ENCODE results near the gene NRG3. TPM values are rescaled to one million over a fixed set of nuclear protein-coding genes. Genes with fewer than 3 reads are reported as not detected.

NRG3 gene
- total and polyA plus RNA-seq, 5 donors from 2014 or later: not detected

DNA sequence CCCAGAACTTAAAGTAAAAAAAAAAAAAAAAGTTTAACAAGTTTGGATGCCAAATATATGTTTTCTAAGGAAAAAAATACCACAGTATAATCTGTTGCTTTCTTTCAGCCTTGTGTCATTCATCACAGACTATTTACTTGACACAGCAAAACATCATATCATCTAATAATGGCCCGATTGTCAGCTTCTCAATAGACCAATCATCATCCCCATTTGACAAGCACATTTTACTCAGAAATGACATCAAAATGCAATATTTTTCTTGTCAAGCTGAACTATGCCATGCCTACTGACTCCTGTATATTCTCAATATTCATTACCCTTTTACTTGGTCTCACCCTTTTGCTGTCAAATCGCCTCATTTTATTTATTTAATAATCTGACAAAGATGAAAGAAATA is 249.7 kb downstream of the NRG3 start:
- no peaks in the 10 kb centered on the region for H3K27me3 ChIP-seq (ENCODE audit: control insufficient read depth, insufficient read depth, low read length)
- Mint-ChIP-seq H3K27ac (no peak overlapping the region), H3K27me3 (no peaks in the 10 kb centered on the region), H3K36me3 (no peaks in the 10 kb centered on the region), H3K4me3 (no peak overlapping the region), H3K9me3 (peaks cover 2 to 11% (median 6%) of the 10 kb centered on the region in 7 donors), H3K4me1 (no peaks in the 10 kb centered on the region)
- no peaks in the 10 kb centered on the region for H3K4me1 ChIP-seq (ENCODE audit: control insufficient read depth, insufficient read depth, low read length, poor library complexity, severe bottlenecking)
- ATAC-seq (ENCODE audit: low read depth in 2 of 2) (no peak), DNase-seq (no peak)
- no peak overlapping the region for H3K4me3 ChIP-seq (ENCODE audit: low read depth, low read length)
- no peaks in the 10 kb centered on the region for H3K36me3 ChIP-seq (ENCODE audit: control insufficient read depth, insufficient read depth, low read length)
- H3K27ac ChIP-seq (ENCODE audit: insufficient read depth, low read length, poor library complexity, severe bottlenecking): no peak overlapping the region
- no peaks in the 10 kb centered on the region for H3K9me3 ChIP-seq (ENCODE audit: control insufficient read depth in 2 of 2, low read length in 2 of 2)

DNA sequence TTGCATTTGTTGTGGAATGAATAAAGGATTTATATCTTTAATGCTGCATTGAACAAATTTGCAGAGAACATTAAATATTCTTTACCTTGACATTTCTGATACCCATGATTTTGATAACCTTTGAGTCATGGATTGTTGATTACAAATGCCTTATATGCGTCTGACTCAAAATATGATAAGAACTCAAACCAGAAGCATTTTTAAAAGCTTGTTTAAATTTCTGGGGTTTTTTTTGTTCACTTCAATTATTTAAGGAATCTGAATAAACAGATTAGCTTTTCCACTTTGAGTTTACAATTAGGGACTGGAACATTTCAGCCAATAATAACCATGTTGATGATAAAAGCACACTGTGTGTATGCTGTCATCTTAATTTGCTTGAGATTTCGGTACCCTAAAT is 253.5 kb downstream of the NRG3 start:
- Mint-ChIP-seq H3K27me3 (no peaks in the 10 kb centered on the region), H3K9me3 (peaks cover 0 to 23% (median 7%) of the 10 kb centered on the region in 7 donors), H3K36me3 (no peaks in the 10 kb centered on the region), H3K27ac (no peak overlapping the region), H3K4me3 (no peak overlapping the region), H3K4me1 (no peaks in the 10 kb centered on the region)
- Histone ChIP-seq H3K4me1 (ENCODE audit: control insufficient read depth, insufficient read depth, low read length, poor library complexity, severe bottlenecking) (no peaks in the 10 kb centered on the region), H3K27ac (ENCODE audit: insufficient read depth, low read length, poor library complexity, severe bottlenecking) (no peak overlapping the region), H3K36me3 (ENCODE audit: control insufficient read depth, insufficient read depth, low read length) (no peaks in the 10 kb centered on the region), H3K9me3 (ENCODE audit: control insufficient read depth in 2 of 2, low read length in 2 of 2) (no peaks in the 10 kb centered on the region), H3K4me3 (ENCODE audit: low read depth, low read length) (no peak overlapping the region), H3K27me3 (ENCODE audit: control insufficient read depth, insufficient read depth, low read length) (no peaks in the 10 kb centered on the region)
- no peak for DNase-seq
- ATAC-seq (ENCODE audit: low read depth in 2 of 2): no peak

DNA sequence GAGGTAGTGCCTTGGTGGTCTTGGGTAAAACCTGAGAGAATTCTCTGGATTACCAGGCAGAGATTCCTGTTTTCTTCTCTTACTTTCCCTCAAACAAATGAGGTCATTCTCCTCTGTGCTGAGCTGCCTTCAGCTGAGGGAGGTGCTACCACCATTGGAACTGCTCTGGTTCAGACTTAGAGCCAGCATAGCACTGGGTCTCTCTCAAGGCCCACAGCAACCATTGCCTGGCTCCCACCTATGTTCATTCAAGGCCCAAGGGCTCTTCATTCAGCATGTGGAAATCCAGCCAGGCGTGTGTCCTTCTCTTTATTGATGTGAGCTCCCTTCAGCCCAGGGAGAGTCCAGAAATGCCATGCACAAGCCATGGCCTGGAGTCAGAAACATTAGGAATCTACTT is 261.1 kb downstream of the NRG3 start:
- H3K9me3 ChIP-seq (ENCODE audit: control insufficient read depth in 2 of 2, low read length in 2 of 2): peaks cover 0 to 4% of the 10 kb centered on the region in 2 experiments
- H3K4me3 ChIP-seq (ENCODE audit: low read depth, low read length): no peak overlapping the region
- Mint-ChIP-seq H3K36me3 (no peaks in the 10 kb centered on the region), H3K27me3 (no peaks in the 10 kb centered on the region), H3K4me1 (no peaks in the 10 kb centered on the region), H3K27ac (no peak overlapping the region), H3K4me3 (no peak overlapping the region), H3K9me3 (peaks cover 1 to 20% (median 8%) of the 10 kb centered on the region in 7 donors)
- no peaks in the 10 kb centered on the region for H3K36me3 ChIP-seq (ENCODE audit: control insufficient read depth, insufficient read depth, low read length)
- H3K27ac ChIP-seq (ENCODE audit: insufficient read depth, low read length, poor library complexity, severe bottlenecking): no peak overlapping the region
- no peaks in the 10 kb centered on the region for H3K27me3 ChIP-seq (ENCODE audit: control insufficient read depth, insufficient read depth, low read length)
- ATAC-seq (ENCODE audit: low read depth in 2 of 2) (no peak), DNase-seq (no peak)
- H3K4me1 ChIP-seq (ENCODE audit: control insufficient read depth, insufficient read depth, low read length, poor library complexity, severe bottlenecking): no peaks in the 10 kb centered on the region

DNA sequence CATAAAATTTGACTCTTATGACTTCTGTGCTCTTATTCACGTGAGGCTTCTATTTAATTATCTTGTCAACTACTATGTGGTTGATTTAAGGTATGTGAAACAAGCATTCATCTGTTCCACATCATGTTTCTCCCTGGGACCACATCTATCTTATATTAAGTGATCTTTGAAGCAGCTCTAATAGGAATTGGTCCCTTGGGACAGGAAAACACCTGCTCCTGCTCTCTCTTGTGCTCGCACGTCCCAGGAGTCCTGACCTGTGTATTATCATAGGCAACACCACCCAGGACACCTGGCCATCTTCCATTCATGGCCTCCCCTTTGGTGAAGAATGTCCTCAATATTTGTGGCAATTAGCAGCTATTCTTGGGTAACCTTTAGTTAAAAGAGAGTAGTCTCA is 269.2 kb downstream of the NRG3 start:
- H3K36me3 ChIP-seq (ENCODE audit: control insufficient read depth, insufficient read depth, low read length): no peaks in the 10 kb centered on the region
- peaks cover 0 to 3% of the 10 kb centered on the region in 2 experiments for H3K9me3 ChIP-seq (ENCODE audit: control insufficient read depth in 2 of 2, low read length in 2 of 2)
- H3K4me1 Mint-ChIP-seq: no peaks in the 10 kb centered on the region
- H3K27me3 Mint-ChIP-seq: no peaks in the 10 kb centered on the region
- ATAC-seq (ENCODE audit: low read depth in 2 of 2) (no peak), DNase-seq (no peak)
- no peak overlapping the region for H3K4me3 Mint-ChIP-seq
- peaks cover 0 to 7% (median 1%) of the 10 kb centered on the region in 7 donors for H3K9me3 Mint-ChIP-seq
- no peaks in the 10 kb centered on the region for H3K27me3 ChIP-seq (ENCODE audit: control insufficient read depth, insufficient read depth, low read length)
- no peak overlapping the region for H3K4me3 ChIP-seq (ENCODE audit: low read depth, low read length)
- H3K36me3 Mint-ChIP-seq: no peaks in the 10 kb centered on the region
- no peaks in the 10 kb centered on the region for H3K4me1 ChIP-seq (ENCODE audit: control insufficient read depth, insufficient read depth, low read length, poor library complexity, severe bottlenecking)
- no peak overlapping the region for H3K27ac ChIP-seq (ENCODE audit: insufficient read depth, low read length, poor library complexity, severe bottlenecking)
- no peak overlapping the region for H3K27ac Mint-ChIP-seq

DNA sequence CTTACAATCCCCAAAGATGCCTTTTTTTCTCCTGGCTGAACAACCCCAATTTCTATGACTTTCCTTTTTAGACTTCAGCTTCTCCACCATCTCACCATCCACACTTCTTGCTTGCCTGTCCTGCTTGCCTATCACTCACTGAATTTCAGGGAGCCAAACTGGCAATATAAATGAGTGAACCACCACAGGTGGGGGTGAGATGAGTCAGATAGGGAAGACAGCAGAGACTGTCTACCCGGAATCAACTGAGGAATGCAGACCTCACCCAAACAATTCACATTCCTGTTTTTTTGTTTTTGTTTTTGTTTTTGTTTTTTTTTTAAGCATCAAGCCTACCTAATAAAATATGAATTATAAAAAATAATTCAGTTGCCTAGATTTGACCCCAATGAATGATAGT is 273.8 kb downstream of the NRG3 start:
- H3K27ac ChIP-seq (ENCODE audit: insufficient read depth, low read length, poor library complexity, severe bottlenecking): no peak overlapping the region
- H3K9me3 Mint-ChIP-seq: peaks cover 0 to 11% (median 3%) of the 10 kb centered on the region in 7 donors
- H3K4me3 Mint-ChIP-seq: no peak overlapping the region
- H3K4me1 Mint-ChIP-seq: no peaks in the 10 kb centered on the region
- H3K36me3 ChIP-seq (ENCODE audit: control insufficient read depth, insufficient read depth, low read length): no peaks in the 10 kb centered on the region
- DNase-seq (no peak), ATAC-seq (ENCODE audit: low read depth in 2 of 2) (no peak)
- peaks cover 0 to 3% of the 10 kb centered on the region in 2 experiments for H3K9me3 ChIP-seq (ENCODE audit: control insufficient read depth in 2 of 2, low read length in 2 of 2)
- no peak overlapping the region for H3K27ac Mint-ChIP-seq
- H3K27me3 Mint-ChIP-seq: no peaks in the 10 kb centered on the region
- H3K4me1 ChIP-seq (ENCODE audit: control insufficient read depth, insufficient read depth, low read length, poor library complexity, severe bottlenecking): no peaks in the 10 kb centered on the region
- H3K27me3 ChIP-seq (ENCODE audit: control insufficient read depth, insufficient read depth, low read length): no peaks in the 10 kb centered on the region
- no peaks in the 10 kb centered on the region for H3K36me3 Mint-ChIP-seq
- H3K4me3 ChIP-seq (ENCODE audit: low read depth, low read length): no peak overlapping the region

DNA sequence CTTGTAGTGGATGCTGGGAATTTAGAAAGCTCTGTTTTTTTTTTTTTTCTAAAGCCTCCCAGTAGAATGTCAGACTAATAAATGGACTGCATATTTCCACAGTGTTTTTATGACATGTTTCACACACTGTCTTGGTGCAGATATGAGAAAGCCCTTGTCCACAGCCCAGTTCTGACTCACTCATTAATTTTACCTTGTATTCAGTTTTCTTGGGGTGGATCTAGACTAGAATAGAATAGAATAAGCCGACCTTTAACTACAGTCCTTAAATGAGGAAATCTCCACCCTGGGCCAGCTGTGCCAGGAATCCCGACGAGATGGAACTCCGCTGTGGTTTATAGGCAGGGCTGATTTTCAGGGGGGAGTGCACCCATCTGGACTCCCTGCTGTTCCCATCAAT is 274.7 kb downstream of the NRG3 start:
- DNase-seq (no peak), ATAC-seq (ENCODE audit: low read depth in 2 of 2) (no peak)
- Histone ChIP-seq H3K36me3 (ENCODE audit: control insufficient read depth, insufficient read depth, low read length) (no peaks in the 10 kb centered on the region), H3K9me3 (ENCODE audit: control insufficient read depth in 2 of 2, low read length in 2 of 2) (peaks cover 0 to 3% of the 10 kb centered on the region in 2 experiments), H3K27ac (ENCODE audit: insufficient read depth, low read length, poor library complexity, severe bottlenecking) (no peak overlapping the region), H3K27me3 (ENCODE audit: control insufficient read depth, insufficient read depth, low read length) (no peaks in the 10 kb centered on the region), H3K4me3 (ENCODE audit: low read depth, low read length) (no peak overlapping the region), H3K4me1 (ENCODE audit: control insufficient read depth, insufficient read depth, low read length, poor library complexity, severe bottlenecking) (no peaks in the 10 kb centered on the region)
- peaks cover 0 to 8% (median 4%) of the 10 kb centered on the region in 7 donors for H3K9me3 Mint-ChIP-seq
- no peak overlapping the region for H3K4me3 Mint-ChIP-seq
- no peaks in the 10 kb centered on the region for H3K4me1 Mint-ChIP-seq
- no peak overlapping the region for H3K27ac Mint-ChIP-seq
- no peaks in the 10 kb centered on the region for H3K36me3 Mint-ChIP-seq
- H3K27me3 Mint-ChIP-seq: no peaks in the 10 kb centered on the region

DNA sequence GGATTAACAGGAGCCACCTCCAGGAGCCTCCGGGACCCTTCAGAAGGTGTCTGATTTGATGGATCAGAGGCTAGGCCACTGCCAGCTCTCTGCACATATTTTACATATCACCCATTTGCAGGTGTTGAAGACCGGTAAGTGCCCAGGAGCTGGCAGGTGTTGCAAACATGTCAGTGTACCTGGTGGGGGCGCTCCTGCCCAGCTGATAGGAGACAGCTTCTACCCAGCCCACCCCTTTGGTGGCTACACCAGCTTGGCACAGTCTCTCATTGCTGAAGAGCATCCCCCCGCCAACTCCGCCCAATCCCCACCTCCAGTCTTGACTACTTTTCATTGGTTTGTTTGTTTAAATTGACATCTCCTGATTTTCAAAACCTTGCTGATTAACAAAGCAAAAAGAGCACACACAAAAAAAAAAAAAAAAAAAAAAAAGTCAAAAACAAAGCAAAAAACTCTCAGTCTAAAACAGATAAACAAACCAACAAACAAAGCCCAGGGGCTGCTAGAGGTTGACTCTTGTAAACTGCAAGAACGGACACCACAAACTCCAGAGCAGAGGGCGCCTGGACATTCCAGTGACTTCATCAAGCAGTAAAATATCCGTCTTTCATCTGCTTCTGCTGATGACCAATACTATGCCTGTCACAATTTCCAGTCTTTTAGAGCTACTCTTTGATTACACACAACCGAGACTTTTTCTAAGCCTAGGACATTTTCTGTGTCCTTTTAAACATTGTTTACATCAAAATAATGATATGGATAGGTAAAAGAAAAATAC is 275.3 kb downstream of the NRG3 start:
- H3K9me3 ChIP-seq (ENCODE audit: control insufficient read depth in 2 of 2, low read length in 2 of 2): peaks cover 0 to 3% of the 10 kb centered on the region in 2 experiments
- Mint-ChIP-seq H3K9me3 (peaks cover 0 to 8% (median 4%) of the 10 kb centered on the region in 7 donors), H3K36me3 (no peaks in the 10 kb centered on the region), H3K4me1 (no peaks in the 10 kb centered on the region), H3K4me3 (no peak overlapping the region), H3K27me3 (no peaks in the 10 kb centered on the region), H3K27ac (no peak overlapping the region)
- H3K27me3 ChIP-seq (ENCODE audit: control insufficient read depth, insufficient read depth, low read length): no peaks in the 10 kb centered on the region
- H3K36me3 ChIP-seq (ENCODE audit: control insufficient read depth, insufficient read depth, low read length): no peaks in the 10 kb centered on the region
- ATAC-seq (ENCODE audit: low read depth in 2 of 2) (no peak), DNase-seq (no peak)
- H3K4me3 ChIP-seq (ENCODE audit: low read depth, low read length): no peak overlapping the region
- no peaks in the 10 kb centered on the region for H3K4me1 ChIP-seq (ENCODE audit: control insufficient read depth, insufficient read depth, low read length, poor library complexity, severe bottlenecking)
- no peak overlapping the region for H3K27ac ChIP-seq (ENCODE audit: insufficient read depth, low read length, poor library complexity, severe bottlenecking)

DNA sequence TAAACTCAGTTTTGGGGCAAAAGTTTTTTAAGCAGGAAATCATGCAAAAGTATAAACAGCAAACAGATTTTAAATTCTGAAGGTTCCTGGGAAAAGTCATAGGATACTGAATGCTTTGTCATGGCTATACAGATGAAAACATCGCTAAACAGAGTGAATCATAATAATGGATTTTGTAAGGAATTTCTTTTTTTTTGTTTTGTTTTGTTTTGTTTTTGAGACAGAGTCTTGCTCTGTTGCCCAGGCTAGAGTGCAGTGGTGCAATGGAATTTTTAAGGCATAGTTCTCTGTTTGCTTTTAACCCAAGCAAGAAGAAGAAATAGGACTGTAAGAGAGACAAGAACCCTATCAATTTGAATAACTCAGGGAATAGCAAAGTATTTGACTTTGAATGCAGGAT is 285.3 kb downstream of the NRG3 start:
- Mint-ChIP-seq H3K36me3 (no peaks in the 10 kb centered on the region), H3K9me3 (peaks cover 2 to 18% (median 7%) of the 10 kb centered on the region in 7 donors), H3K4me1 (no peaks in the 10 kb centered on the region), H3K4me3 (no peak overlapping the region), H3K27ac (no peak overlapping the region), H3K27me3 (no peaks in the 10 kb centered on the region)
- H3K27me3 ChIP-seq (ENCODE audit: control insufficient read depth, insufficient read depth, low read length): no peaks in the 10 kb centered on the region
- H3K36me3 ChIP-seq (ENCODE audit: control insufficient read depth, insufficient read depth, low read length): no peaks in the 10 kb centered on the region
- no peak overlapping the region for H3K27ac ChIP-seq (ENCODE audit: insufficient read depth, low read length, poor library complexity, severe bottlenecking)
- DNase-seq: no peak
- H3K4me1 ChIP-seq (ENCODE audit: control insufficient read depth, insufficient read depth, low read length, poor library complexity, severe bottlenecking): no peaks in the 10 kb centered on the region
- ATAC-seq (ENCODE audit: low read depth in 2 of 2): no peak
- H3K4me3 ChIP-seq (ENCODE audit: low read depth, low read length): no peak overlapping the region
- H3K9me3 ChIP-seq (ENCODE audit: control insufficient read depth in 2 of 2, low read length in 2 of 2): no peaks in the 10 kb centered on the region
